Endodermal cell (in vitro differentiated cells): Measurements from ENCODE around the gene ARID5B. TPM values are rescaled to one million over a fixed set of nuclear protein-coding genes. Genes with fewer than 3 reads are reported as not detected.

Source experiments
- DNase-seq: peaks from one replicate; pipeline ENCODE4 v3.0.0-alpha.2; 2017
- H3K27ac ChIP-seq: 2 replicates; pipeline ENCODE4 v1.5.1; 2013; ENCODE audit warnings: mild to moderate bottlenecking, low read depth, low read length, moderate library complexity
- H3K27me3 ChIP-seq: 2 replicates; pipeline ENCODE4 v1.6.1; 2013; ENCODE audit warnings: mild to moderate bottlenecking, low read length, moderate library complexity; ENCODE audit not compliant: insufficient read depth, control insufficient read depth, poor library complexity, severe bottlenecking
- H3K36me3 ChIP-seq: 2 replicates; pipeline ENCODE4 v1.7.0; 2013; ENCODE audit warnings: mild to moderate bottlenecking, low read length, moderate library complexity; ENCODE audit not compliant: control insufficient read depth, insufficient read depth
- H3K4me1 ChIP-seq: one replicate; pipeline ENCODE4 v1.7.0; 2013; ENCODE audit warnings: low read length; ENCODE audit not compliant: control insufficient read depth, insufficient read depth
- H3K4me3 ChIP-seq: 2 replicates; pipeline ENCODE4 v1.5.1; 2013; ENCODE audit warnings: mild to moderate bottlenecking, low read length, moderate library complexity
- H3K9ac ChIP-seq: 2 replicates; pipeline ENCODE4 v1.6.1; 2013; ENCODE audit warnings: mild to moderate bottlenecking, low read length, moderate library complexity; ENCODE audit not compliant: poor library complexity, severe bottlenecking; ENCODE audit errors: extremely low read depth
- H3K9me3 ChIP-seq: 2 replicates; pipeline ENCODE4 v1.6.1; 2013; ENCODE audit warnings: mild to moderate bottlenecking, low read length, moderate library complexity; ENCODE audit not compliant: control insufficient read depth
- H3K27ac Mint-ChIP-seq: 2 replicates; pipeline ENCODE4 v1.8.0; 2020; ENCODE audit warnings: mixed read lengths
- H3K27me3 Mint-ChIP-seq: 2 replicates; pipeline ENCODE4 v1.8.0; 2021; ENCODE audit warnings: mild to moderate bottlenecking, mixed read lengths; ENCODE audit not compliant: insufficient read depth
- H3K36me3 Mint-ChIP-seq: 2 replicates; pipeline ENCODE4 v1.8.0; 2020; ENCODE audit warnings: low read depth, mixed read lengths
- H3K4me1 Mint-ChIP-seq: 2 replicates; pipeline ENCODE4 v1.8.0; 2020; ENCODE audit warnings: mixed read lengths
- H3K4me3 Mint-ChIP-seq: 2 replicates; pipeline ENCODE4 v1.8.0; 2020; ENCODE audit warnings: mild to moderate bottlenecking, moderate library complexity, mixed read lengths
- H3K9me3 Mint-ChIP-seq: 2 replicates; pipeline ENCODE4 v1.8.0; 2020; ENCODE audit warnings: mild to moderate bottlenecking, mixed read lengths
- CTCF ChIP-seq: fragments of 200-600 bp; sonication (generic); conservative IDR thresholded peaks from 2 replicates; pipeline ENCODE4 v1.5.0; 2021; ENCODE audit warnings: antibody characterized with exemption, mild to moderate bottlenecking
- WGBS, 2 experiments: methylation state at CpG; one replicate each; pipeline versions ENCODE4 v1.1.5 to v1.1.7; 2013; ENCODE audit warnings: missing lambda C conversion rate in 2 of 2, mixed read lengths in 1 of 2; ENCODE audit not compliant: insufficient coverage in 1 of 2, insufficient read length in 1 of 2; 5-methylcytosine and 5-hydroxymethylcytosine counted together
- total RNA-seq, 2 donors: library from RNA; stranded (reverse); fragmentation: NEBNext Ultra II Directional in 1 of 2; extraction: Animal tissue kit (Norgen Biotek cat#: 25700) in 1 of 2; gene quantifications; 2 replicates in 1 of 2; 3 replicates in 1 of 2; pipeline ENCODE4 v1.2.1, GENCODE V29; 2021

Gene ARID5B
- total RNA-seq, 2 donors from 2014 or later, result 1.2 to 1.8 TPM

- H3K27me3 Mint-ChIP-seq, result no peaks in the 10 kb centered on the region
- no peak for DNase-seq
- Histone ChIP-seq H3K36me3 (no peaks in the 10 kb centered on the region), H3K4me3 (no peak overlapping the region), H3K9me3 (no peaks in the 10 kb centered on the region), H3K27ac (no peak overlapping the region), H3K9ac (no peak overlapping the region), H3K4me1 (no peaks in the 10 kb centered on the region), H3K27me3 (no peaks in the 10 kb centered on the region)
- no peak overlapping the region for H3K27ac Mint-ChIP-seq
- no peak overlapping the region for H3K4me3 Mint-ChIP-seq
- H3K36me3 Mint-ChIP-seq, result no peaks in the 10 kb centered on the region
- H3K9me3 Mint-ChIP-seq, result no peaks in the 10 kb centered on the region
- no peak for TF ChIP-seq CTCF
- peaks cover 7% of the 10 kb centered on the region for H3K4me1 Mint-ChIP-seq
- WGBS, 2 experiments, result 96 to 100% methylated on average over 2 to 4 of the region's 4 CpGs
These were observed 61.5 kb downstream of the ARID5B start for GRCh38 chr10:61962971-61963370.

- H3K4me1 Mint-ChIP-seq, result peaks cover 7% of the 10 kb centered on the region
- no peak for TF ChIP-seq CTCF
- no peak overlapping the region for H3K27ac Mint-ChIP-seq
- WGBS, 2 experiments, result 90 to 92% methylated on average over 2 of the region's 2 CpGs
- no peaks in the 10 kb centered on the region for H3K36me3 ChIP-seq
- no peaks in the 10 kb centered on the region for H3K9me3 Mint-ChIP-seq
- no peak overlapping the region for H3K9ac ChIP-seq
- H3K27ac ChIP-seq, result no peak overlapping the region
- no peaks in the 10 kb centered on the region for H3K36me3 Mint-ChIP-seq
- H3K27me3 ChIP-seq, result no peaks in the 10 kb centered on the region
- no peaks in the 10 kb centered on the region for H3K9me3 ChIP-seq
- H3K4me1 ChIP-seq, result no peaks in the 10 kb centered on the region
- no peak overlapping the region for H3K4me3 Mint-ChIP-seq
- no peak overlapping the region for H3K4me3 ChIP-seq
- H3K27me3 Mint-ChIP-seq, result no peaks in the 10 kb centered on the region
- DNase-seq, result no peak
These were observed 62.2 kb downstream of the ARID5B start for GRCh38 chr10:61963669-61964058.

- no peak overlapping the region for H3K4me3 Mint-ChIP-seq
- H3K27me3 Mint-ChIP-seq, result no peaks in the 10 kb centered on the region
- no peaks in the 10 kb centered on the region for H3K9me3 Mint-ChIP-seq
- 72% methylated on average over 3 of the region's 3 CpGs for WGBS, 2 experiments
- H3K36me3 Mint-ChIP-seq, result no peaks in the 10 kb centered on the region
- H3K4me1 Mint-ChIP-seq, result peaks cover 7% of the 10 kb centered on the region
- no peaks in the 10 kb centered on the region for H3K27me3 ChIP-seq
- no peak overlapping the region for H3K4me3 ChIP-seq
- no peaks in the 10 kb centered on the region for H3K4me1 ChIP-seq
- no peaks in the 10 kb centered on the region for H3K9me3 ChIP-seq
- no peaks in the 10 kb centered on the region for H3K36me3 ChIP-seq
- H3K9ac ChIP-seq, result no peak overlapping the region
- H3K27ac ChIP-seq, result no peak overlapping the region
- DNase-seq, result no peak
- TF ChIP-seq CTCF, result no peak
- H3K27ac Mint-ChIP-seq, result no peak overlapping the region
These were observed 62.7 kb downstream of the ARID5B start for GRCh38 chr10:61964059-61964709.
